Erythroblast (primary cell): ENCODE measurements around the gene LRRK2.

Experiments used
- GATA1 ChIP-seq: IDR thresholded peaks from 2 replicates; pipeline ENCODE4 v1.6.1; 2011; ENCODE audit warnings: low read depth, mild to moderate bottlenecking, control low read depth, low read length, moderate library complexity
- POLR2A ChIP-seq: IDR thresholded peaks from 2 replicates; pipeline ENCODE4 v1.6.1; 2011; ENCODE audit warnings: mild to moderate bottlenecking, low read length

GRCh38 chr12:40219760-40220159 is 5.0 kb upstream of the LRRK2 start:
- TF ChIP-seq GATA1 (no peak), POLR2A (no peak)
